GM21717 (cell line): ENCODE data around the gene CYB5B.

Source experiments
- ATAC-seq: cut with Tn5 transposase; IDR thresholded peaks from one replicate; pipeline ENCODE4 v1.9.1; 2021; ENCODE audit warnings: mild to moderate bottlenecking, moderate library complexity; ENCODE audit not compliant: unreplicated experiment

Gene CYB5B

GRCh38 chr16:69513180-69513966 is 89.0 kb downstream of the CYB5B start:
- ATAC-seq: no peak

GRCh38 chr16:69514356-69514755 is 89.9 kb downstream of the CYB5B start:
- no peak for ATAC-seq
